IPS DF 4.7 (cell line): ENCODE results near the gene CLEC20A.

Experiments used
- DNase-seq: peaks from one replicate; pipeline ENCODE4 v3.0.0-alpha.2; 2013; ENCODE audit warnings: low spot score; ENCODE audit errors: extremely low read depth

CLEC20A gene

GRCh38 chr1:178500936-178501554, 4.3 kb upstream of the CLEC20A start:
- no peak for DNase-seq

GRCh38 chr1:178500091-178500770, 3.5 kb upstream of the CLEC20A start:
- no peak for DNase-seq

GRCh38 chr1:178498896-178499675, 2.3 kb upstream of the CLEC20A start:
- no peak for DNase-seq

- no peak for DNase-seq
Observed at GRCh38 chr1:178497903-178498478, 1.2 kb upstream of the CLEC20A start.

GRCh38 chr1:178495741-178496409, 889 bp downstream of the CLEC20A start:
- no peak for DNase-seq

GRCh38 chr1:178495158-178495557, 1.6 kb downstream of the CLEC20A start:
- no peak for DNase-seq

- no peak for DNase-seq
Observed at GRCh38 chr1:178494569-178494971, 2.2 kb downstream of the CLEC20A start.

GRCh38 chr1:178493301-178493741, 3.4 kb downstream of the CLEC20A start:
- no peak for DNase-seq

- no peak for DNase-seq
Observed at GRCh38 chr1:178492341-178492740, 4.4 kb downstream of the CLEC20A start.

GRCh38 chr1:178491721-178492120, 5.0 kb downstream of the CLEC20A start:
- DNase-seq, result no peak

GRCh38 chr1:178490967-178491366, 5.8 kb downstream of the CLEC20A start:
- no peak for DNase-seq

- DNase-seq, result no peak
Observed at GRCh38 chr1:178490136-178490535, 6.6 kb downstream of the CLEC20A start.

GRCh38 chr1:178489399-178489798, 7.4 kb downstream of the CLEC20A start:
- no peak for DNase-seq

- DNase-seq, result no peak
Observed at GRCh38 chr1:178488393-178488792, 8.4 kb downstream of the CLEC20A start.

GRCh38 chr1:178487070-178487615, 9.6 kb downstream of the CLEC20A start:
- no peak for DNase-seq

GRCh38 chr1:178486100-178487069, 10.4 kb downstream of the CLEC20A start:
- DNase-seq, result no peak

GRCh38 chr1:178485541-178485981, 11.2 kb downstream of the CLEC20A start:
- DNase-seq, result no peak

GRCh38 chr1:178484698-178485225, 12.0 kb downstream of the CLEC20A start:
- no peak for DNase-seq

GRCh38 chr1:178483251-178483957, 13.4 kb downstream of the CLEC20A start:
- DNase-seq, result no peak
